T-helper 1 cell (primary cell): ENCODE results near the gene TRIM59.

Source experiments
- DNase-seq, 5 donors: peaks; one replicate each; pipeline ENCODE4 v3.0.0-alpha.2; 2012 to 2020
- total RNA-seq, 4 donors: gene quantifications; one replicate each; lab custom pipeline; 2026; lab: John Stamatoyannopoulos, UW

Gene TRIM59, protein sequence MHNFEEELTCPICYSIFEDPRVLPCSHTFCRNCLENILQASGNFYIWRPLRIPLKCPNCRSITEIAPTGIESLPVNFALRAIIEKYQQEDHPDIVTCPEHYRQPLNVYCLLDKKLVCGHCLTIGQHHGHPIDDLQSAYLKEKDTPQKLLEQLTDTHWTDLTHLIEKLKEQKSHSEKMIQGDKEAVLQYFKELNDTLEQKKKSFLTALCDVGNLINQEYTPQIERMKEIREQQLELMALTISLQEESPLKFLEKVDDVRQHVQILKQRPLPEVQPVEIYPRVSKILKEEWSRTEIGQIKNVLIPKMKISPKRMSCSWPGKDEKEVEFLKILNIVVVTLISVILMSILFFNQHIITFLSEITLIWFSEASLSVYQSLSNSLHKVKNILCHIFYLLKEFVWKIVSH
- total RNA-seq: 7.8 to 18.0 (median 13.7) reads per million in 4 donors

DNA sequence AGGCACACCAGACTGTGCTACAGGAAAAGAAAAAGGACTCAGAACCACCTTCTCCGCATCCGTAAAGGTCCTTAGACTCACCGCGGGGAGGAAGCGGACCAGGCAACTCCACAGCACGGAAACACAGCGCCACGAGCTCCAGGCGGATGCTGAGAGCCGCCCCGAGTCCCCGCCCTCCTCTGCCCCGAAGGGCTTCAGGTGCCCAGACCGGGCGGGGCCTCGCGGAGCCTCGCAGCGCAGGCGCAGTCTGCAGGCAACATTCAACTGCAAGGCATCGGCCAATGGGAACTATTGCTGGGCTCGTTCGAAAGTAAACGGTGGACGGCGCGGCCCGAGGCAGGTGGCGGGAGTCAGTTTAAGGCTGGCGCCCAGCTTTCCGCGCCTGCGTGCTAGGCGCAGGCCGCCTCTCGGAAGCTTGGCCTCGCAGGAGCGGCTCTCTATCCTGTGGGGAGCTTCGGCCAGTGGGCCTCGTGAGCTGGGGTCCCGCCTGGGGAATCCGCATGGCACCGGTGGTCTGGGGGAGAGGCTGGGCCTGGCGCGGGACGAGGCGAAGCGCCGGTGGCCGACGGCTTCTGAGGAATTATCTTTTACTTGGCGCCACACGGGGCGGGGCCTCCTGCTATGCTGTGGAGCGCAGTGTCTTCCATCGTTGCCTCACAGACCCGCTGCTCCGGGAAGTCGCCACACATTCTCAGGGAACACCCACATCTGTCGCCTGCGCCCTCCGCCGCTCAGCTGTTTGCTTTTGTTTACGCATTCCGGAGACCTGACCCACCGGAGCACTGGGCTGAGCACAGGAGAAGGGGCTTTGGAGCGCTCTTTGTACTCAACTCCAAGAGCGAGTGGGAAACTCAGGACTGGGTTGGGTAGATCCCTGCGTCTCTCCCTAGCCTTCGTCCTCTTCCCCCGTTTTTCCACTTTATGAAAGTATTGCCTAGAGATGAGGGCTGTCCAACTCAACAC is at the start of gene TRIM59:
Gene TRIM59, minus strand, starts transcription at position 151 of the 963 bp plus-strand sequence. CDS start 10,603 bp downstream, outside the sequence.
- peak; percentile 94 to 99 (median 96) for DNase-seq

DNA sequence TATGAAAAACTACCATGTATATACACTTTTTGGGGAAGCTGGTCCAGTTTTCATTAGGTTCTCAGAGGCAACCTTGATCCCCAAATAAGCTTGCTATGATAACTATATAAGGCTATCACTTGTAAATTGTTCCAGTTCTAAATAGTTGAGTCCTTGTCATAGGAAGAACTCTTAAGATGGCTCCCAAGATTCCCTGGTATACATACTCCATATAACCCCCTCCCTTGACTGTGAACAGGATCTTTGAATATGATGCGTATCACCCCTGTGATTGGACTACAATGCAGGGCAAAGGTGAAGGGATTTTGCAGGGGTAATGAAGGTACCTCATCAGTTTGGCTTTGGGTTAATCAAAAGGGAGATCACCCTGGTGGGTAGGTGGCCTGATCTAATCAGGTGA is 48.6 kb upstream of the TRIM59 start:
- no peak for DNase-seq

DNA sequence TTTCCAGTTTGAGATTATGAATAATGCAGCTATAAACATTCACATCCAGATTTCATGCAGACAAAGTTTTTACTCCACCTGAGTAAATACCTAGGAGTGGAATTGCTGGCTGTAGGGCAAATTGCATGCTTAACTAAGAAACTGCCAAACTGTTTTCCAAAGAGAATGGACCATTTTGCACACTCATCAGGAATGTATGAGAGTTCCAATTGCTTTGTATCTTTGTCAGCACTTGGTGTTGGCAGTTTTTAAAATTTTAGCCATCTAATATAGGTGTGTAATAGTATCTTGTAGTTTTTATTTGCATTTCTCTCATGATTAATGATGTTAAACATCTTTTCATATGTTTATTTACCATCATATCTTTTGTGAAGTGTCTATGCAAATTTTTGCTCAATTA is 40.6 kb upstream of the TRIM59 start:
- no peak for DNase-seq

DNA sequence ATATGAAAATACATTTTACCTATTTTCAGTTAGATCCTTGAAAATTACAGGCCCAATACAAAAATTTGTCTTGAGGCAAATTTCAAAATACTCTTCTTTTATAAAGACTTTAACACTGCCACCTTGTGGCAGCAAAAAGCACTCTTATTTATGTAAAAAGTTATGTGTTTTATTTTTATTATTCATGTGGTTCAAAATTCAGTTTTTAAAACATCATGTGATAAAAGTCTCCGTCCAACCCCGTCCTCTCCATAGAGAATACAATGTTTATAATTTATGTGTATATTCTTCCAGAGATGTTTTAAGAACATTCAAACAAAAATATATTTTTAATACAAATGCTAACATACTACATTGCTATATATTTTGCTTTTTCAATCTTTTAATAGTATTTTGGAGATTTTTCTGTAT is 36.9 kb upstream of the TRIM59 start:
- DNase-seq: peak in 1 of 5 donors; percentile 40

DNA sequence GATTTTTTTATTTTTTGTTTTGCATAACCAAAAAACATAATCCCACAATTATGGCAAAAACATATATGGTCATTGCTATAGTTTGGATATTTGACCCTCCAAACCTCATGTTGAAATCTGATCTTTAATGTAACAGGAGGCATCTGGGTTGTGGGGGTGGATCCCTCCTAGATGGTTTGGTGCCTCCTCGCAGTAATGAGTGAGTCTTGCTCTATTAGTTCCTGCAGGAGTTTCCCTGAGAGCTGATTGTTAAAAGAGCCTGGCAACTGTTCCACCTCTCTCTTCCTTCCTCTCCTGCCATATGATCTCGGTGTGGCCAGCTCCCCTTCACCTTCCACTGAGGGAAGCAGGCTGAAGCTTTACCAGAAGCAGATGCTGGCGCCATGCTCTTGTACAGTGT is 33.2 kb upstream of the TRIM59 start:
- DNase-seq: no peak

DNA sequence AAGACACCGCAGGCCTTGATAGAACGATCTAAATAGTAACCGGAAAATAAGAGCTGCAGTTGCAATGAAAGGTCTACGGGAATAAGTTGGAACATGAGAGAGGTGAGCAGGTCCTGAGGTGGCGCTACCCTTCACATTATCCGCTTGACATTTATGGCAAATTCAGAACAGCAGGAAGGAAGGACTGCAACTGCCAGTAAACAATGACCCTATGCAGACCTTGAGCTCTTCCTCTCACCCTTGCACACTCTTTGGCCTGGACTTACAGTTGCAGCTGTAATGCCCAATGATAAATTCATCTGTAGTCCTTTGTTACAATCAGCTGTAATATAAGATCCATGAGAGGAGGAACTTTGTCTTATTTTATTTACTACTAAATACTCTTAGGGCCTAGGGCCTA is 32.3 kb upstream of the TRIM59 start:
- no peak for DNase-seq

DNA sequence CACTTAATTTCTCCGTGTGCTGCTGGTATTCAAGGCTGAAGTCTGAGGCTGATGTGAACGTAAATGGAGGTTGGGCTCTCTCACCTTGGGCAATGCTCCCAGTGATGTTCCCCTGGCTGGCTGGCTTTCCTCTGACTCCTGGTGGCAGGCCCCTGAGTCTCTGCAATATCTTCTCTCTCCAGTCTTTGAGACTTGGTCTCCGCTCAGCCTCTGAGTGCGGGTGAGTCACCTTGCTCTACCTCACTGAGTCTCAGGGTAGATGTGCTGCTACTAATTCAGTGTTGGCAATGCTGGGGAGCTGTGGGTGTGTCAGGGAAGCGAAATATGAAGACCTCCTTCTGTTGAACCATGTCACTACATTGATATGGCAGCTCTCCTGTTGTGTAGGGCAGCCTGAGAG is 31.3 kb upstream of the TRIM59 start:
- no peak for DNase-seq

DNA sequence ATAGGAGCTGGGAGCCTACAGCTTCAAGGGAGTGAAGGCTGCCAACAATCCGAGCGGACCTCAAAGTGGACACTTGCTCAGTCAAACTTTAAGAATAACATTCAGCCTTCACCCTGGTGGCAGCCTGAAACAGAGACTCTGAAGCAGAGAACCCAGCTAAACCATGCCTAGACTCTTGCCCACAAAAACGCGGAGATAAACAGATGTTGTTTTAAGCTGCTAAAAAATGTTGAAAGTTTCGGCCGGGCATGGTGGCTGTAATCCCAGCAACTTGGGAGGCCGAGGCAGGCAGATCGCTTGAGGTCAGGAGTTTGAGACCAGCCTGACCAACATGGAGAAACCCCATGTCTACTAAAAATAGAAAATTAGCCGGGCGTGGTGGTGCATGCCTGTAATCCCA is 29.8 kb upstream of the TRIM59 start:
- DNase-seq: no peak

DNA sequence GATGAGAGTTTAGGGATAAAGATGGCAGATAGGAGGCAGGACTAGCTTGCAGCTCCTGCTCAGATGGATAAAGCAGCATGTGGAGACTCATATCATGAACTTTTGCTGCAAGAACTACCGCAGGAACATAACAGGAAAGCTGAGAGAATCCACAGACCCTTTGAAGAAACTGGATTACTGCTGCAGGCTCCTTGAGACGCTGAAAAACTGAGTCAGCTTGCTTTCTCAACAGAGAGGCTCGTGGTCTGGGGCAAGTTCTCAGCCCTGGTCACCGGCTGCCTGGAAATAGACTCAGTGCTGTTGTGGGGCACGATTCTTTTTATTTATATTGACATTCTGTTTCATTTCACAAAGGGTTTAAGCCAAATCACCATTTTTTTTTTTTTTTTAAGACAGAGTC is 28.8 kb upstream of the TRIM59 start:
- DNase-seq: no peak

DNA sequence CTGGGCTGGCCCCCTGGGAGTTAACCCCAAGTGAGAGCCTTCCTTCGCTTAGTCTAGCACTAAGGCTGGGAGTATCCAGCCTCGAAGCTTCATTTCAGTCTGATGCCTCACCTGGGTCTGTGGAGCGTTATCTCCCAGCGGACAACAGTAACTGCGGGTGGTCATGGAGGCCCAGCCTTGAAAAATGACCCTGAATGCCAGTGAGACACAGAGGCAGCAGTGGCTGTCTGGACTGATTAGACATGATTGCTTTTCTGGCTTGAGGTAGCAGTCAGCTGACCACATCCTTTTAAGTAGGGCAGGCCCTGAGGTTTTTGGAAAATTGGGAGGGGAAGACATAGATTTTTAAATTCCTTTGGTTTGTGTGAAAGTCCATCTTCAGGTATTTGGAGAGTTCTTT is 28.2 kb upstream of the TRIM59 start:
- no peak for DNase-seq

DNA sequence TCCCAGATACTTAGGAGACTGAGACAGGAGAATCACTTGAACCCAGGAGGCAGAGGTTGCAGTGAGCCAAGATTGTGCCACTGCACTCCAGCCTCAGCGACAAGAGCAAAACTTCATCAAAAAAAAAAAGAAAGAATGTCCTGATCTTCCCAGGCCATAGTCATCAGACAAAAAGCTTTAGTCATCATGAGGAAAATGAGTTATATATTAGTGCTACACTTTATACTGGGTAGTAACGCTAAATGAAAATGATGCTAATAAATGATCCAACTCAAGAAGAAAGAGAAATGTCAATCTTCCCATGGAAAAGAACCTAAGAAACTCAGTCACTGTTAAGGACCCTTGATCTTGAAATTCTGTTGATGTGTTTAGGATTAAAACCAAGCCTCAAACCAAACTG is 26.3 kb upstream of the TRIM59 start:
- no peak for DNase-seq

DNA sequence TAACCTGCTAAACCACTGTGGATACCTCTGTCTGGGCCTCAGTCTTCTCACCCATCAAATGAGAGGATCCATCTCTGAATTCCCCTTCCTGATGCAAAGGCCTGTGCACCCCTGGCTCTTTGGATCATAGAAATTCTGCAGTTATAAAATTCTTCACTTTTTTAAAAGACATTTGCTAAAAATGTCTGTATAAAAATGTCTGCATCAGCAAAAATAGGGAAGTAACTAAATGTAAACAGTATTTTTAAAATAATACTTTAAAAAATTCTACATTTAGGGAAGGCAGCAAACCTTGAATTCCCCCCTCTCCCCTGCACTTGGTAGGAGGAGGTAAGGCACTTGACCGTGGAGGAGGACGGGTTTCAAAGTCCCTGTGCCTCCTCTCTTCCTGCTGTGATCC is 25.6 kb upstream of the TRIM59 start:
- no peak for DNase-seq

DNA sequence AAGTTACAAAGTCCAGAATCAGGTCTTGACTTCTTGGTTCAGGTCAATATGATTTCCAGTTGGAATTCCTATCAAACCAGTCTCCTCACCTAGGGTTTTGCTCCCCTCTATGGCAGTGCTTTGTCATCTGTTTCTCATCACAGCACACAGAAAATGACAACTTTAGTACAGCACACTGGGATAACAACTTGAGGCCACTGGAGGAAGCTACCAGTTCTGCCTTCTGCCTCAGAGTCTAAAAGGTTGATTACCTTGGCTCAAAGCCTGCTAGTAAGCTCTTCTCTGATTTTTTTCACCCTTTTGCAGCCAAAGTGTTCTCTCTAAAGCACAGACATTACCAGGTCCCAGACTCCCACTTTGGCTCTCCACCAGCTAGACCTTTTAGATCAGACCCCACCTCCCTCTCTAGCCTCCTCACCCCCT is 24.8 kb upstream of the TRIM59 start:
- DNase-seq: no peak

DNA sequence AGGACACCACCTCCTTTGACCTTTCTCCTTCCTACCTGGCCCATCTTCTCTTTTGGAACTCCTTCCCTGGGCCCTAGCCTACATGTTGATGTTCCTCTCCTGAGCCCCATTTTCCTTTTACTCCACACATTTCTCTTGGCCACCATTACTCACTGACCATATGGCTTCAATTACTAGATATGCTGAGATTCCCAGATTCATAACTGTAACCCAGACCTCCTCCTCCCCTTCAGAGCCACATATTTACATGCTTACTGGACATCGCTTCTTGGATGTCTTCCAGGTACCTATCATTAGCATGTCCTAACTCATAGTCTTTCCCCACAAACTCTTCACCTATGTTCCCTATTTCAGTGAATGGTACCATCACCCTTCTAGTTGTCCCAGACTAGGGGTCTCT is 24.4 kb upstream of the TRIM59 start:
- no peak for DNase-seq

DNA sequence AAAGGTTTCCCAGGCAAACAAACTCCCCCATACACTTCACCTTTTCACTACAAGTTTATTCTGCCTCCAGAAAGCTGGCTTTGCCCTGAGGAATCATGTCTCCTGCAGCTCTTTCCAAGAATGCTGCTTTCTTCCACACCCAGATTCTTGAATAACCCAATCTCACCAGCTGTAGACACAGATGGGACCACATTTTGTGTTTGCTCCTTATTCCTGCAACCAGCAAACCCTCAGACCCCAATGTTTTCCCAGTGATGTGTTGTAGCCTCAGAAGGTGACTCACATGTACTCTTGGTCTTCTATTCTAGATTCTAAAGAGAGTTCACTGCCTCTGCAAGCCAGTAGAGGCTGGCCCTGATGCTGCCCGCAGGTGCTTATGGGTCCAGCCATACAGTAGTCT is 23.6 kb upstream of the TRIM59 start:
- DNase-seq: no peak

DNA sequence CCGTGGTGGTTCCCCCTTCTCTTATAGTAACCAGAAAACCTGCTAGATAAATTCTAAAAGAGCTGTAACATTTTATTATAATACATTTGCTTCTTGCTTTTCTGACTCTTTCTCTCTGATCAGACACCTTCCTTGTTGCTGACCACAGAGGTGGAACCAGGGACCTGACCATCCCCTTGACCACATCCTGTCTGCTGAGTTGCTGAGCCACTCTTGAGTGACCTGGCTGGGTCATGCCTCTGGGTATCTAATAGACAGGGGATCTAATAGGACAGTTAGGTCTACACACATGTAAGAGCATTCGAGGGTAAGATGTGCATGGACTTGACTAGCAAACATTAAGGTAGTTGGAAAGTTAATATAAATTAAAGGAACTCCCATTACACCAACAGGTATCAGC is 22.8 kb upstream of the TRIM59 start:
- DNase-seq: no peak

DNA sequence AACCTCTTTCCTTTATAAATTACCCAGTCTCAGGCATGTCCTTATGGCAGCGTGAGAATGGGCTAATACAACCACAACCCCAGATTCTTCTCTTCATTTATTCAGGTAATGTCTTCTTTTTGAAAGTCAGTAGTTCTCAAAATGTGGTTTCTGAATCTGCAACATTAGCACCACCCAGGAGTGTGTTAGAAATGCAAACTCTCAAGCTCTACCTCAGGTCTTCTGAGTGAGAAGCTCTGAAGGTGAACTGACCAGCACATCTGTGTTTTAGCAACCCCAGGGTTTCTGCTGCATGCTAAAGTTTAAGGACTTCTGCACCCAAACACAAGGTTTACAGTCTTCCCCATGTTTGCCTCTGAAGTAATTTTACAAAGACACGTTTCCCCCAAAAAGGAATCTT is 22.3 kb upstream of the TRIM59 start:
- DNase-seq: no peak

DNA sequence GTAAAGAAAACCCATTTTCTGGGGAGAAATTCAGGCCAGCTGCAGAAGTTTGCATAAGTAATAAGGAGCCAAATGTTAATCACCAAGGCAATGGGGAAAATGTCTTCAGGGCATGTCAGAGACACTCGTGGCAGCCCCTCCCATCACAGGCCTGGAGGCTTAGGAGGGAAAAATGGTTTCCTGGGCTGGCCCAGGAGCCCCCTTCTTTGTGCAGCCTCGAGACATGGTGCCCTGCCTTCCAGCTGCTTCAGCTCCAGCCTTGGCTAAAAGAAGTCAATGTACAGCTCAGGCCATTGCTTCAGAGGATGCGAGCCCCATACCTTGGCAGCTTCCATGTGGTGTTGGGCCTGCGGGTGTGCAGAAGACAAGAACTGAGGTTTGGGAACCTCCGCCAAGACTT is 20.6 kb upstream of the TRIM59 start:
- no peak for DNase-seq

DNA sequence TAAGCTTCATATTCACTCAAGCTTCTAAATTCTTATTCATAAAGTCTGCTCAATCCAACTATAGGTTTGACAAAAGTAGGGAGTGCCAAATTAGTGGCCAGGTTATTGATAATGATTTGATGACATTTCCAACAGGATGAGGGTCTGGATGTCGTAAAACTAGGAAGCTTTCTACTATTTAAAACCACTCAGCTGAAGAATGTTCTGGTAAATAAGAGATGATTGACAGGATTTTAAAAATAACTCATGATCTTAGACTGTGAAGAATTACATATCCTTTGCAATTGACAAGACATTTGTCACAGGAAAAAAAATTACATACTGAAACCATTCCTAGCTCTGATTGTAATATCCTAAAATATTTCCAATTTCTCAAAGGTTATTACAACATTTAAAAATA is 15.4 kb upstream of the TRIM59 start:
- DNase-seq: no peak

DNA sequence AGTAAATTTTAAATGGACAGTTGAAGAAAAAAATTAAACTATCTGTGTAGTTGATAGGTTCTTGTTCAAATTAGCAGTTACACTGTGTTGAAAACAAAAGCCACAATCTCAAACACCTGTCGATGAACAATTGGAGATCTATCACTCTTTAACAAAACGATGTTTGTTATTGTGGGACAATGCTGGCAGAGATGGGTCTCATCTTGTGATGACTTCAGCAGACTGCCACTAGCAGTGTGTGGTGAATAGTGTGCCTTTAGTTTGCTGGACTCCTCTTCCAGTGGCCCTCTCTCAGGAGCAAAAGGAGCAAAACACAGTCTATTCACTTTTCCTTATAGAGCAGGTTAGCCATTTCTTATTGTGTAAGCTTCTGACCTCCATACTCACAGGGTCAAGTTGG is 14.7 kb upstream of the TRIM59 start:
- DNase-seq: no peak

DNA sequence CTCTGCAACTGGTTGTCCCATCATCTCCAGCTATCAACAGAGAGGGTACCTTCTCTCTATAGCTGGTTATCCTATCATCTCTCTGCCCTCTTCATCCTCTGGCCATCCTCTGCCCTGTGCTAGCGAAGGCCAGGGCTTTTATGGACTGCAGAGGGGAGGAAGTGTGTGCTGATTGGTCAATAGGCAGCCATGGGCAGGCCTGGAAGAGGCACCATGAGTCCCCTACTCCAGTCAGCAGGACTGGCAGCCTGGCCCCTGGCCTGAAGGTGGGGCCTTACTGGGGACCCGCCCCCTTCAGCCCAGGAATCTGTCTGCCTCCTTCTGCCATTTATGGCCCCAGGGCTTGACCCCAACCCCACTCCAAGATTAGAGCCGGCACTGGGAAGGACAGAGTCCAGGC is 10.4 kb upstream of the TRIM59 start:
- DNase-seq: no peak

DNA sequence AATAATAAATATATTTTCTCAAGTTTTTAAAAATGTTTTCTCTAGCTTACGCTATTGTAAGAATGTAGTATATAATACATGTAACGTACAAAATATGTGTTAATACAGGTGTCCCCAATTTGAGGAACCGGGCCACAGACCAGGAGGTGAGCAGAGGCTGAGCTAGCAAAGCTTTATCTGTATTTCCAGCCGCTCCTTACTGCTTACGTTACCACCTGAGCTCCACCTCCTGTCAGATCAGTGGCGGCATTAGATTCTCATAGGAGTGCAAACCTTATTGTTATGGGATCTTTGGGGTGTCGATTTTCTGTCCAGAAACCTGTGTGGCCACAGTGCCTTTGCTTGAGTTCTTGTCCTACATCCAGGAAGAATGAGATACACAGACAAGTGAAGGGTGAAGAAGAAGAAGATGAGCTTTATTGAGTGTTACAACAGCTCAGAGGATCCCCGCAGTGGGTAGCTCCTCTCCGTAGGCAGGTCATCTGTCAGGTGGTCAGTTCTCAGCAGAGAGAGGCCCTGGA is 9.9 kb upstream of the TRIM59 start:
- no peak for DNase-seq

DNA sequence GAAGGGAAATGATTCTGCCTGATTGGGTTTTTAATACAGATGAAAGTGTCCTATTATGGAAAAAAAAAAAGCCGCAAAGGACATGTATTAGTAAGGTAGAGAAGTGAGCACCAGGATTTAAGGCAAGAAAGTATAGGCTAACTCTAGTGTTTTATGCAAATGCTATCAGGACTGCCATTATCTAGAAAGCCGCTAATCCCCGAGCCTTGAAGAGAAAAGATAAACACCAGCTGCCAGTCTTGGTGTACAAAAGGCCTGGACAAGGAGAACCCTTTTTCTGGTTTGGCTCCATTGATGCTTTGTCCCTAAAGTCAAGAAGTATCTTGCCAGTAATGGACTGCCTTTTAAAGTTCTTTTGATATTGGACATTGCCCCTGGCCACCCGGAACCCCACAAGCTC is 8.6 kb upstream of the TRIM59 start:
- DNase-seq: no peak

DNA sequence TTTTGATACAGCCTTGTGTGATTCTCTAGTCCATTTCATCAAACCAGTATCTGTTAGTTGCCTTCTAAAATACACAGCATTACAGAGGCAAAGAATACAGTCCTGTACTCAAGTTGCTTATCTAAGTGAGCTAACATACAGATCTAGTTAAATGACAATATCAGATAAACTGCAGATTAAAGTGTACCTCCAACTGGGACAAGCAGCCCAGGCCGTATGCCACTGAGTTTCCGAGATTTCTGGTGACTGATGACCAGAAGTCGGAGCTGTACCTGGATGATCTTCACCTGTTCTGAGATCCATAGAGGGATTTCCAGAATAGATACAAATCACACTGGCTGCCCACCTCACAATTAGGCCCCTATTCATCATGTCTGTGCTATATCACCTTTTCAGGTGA is 6.3 kb upstream of the TRIM59 start:
- no peak for DNase-seq
